NOMO-1 treated with dmso at 0.1 percent for 144 hours (cell line): ENCODE data around the gene MBTPS1.

Source experiments
- DNase-seq: peaks from one replicate; lab custom pipeline; 2025; ENCODE audit not compliant: unreplicated experiment; lab: John Stamatoyannopoulos, UW

Gene MBTPS1

GRCh38 chr16:84104231-84104630, 12.5 kb downstream of the MBTPS1 start:
- no peak for DNase-seq

GRCh38 chr16:84103678-84104077, 13.1 kb downstream of the MBTPS1 start:
- no peak for DNase-seq

- DNase-seq: no peak
Observed at GRCh38 chr16:84098939-84099338, 17.8 kb downstream of the MBTPS1 start.

- DNase-seq: no peak
Observed at GRCh38 chr16:84096447-84097005, 20.2 kb downstream of the MBTPS1 start.

- DNase-seq: no peak
Observed at GRCh38 chr16:84095466-84095865, 21.3 kb downstream of the MBTPS1 start.

GRCh38 chr16:84093879-84094270, 22.9 kb downstream of the MBTPS1 start:
- DNase-seq: no peak

GRCh38 chr16:84093120-84093878, 23.4 kb downstream of the MBTPS1 start:
- DNase-seq: no peak

GRCh38 chr16:84091460-84091859, 25.3 kb downstream of the MBTPS1 start:
- DNase-seq: no peak

- no peak for DNase-seq
Observed at GRCh38 chr16:84090211-84090610, 26.5 kb downstream of the MBTPS1 start.

- no peak for DNase-seq
Observed at GRCh38 chr16:84088695-84089395, 27.9 kb downstream of the MBTPS1 start.

GRCh38 chr16:84087466-84088151, 29.1 kb downstream of the MBTPS1 start:
- no peak for DNase-seq

GRCh38 chr16:84087001-84087400, 29.7 kb downstream of the MBTPS1 start:
- no peak for DNase-seq

GRCh38 chr16:84086341-84086740, 30.4 kb downstream of the MBTPS1 start:
- DNase-seq: no peak

- peak; percentile 54 for DNase-seq
Observed at GRCh38 chr16:84085773-84086172, 31.0 kb downstream of the MBTPS1 start.

- no peak for DNase-seq
Observed at GRCh38 chr16:84085271-84085667, 31.5 kb downstream of the MBTPS1 start.

- peak; percentile 42 for DNase-seq
Observed at GRCh38 chr16:84084570-84085270, 32.0 kb downstream of the MBTPS1 start.

- no peak for DNase-seq
Observed at GRCh38 chr16:84082835-84083569, 33.7 kb downstream of the MBTPS1 start.

- no peak for DNase-seq
Observed at GRCh38 chr16:84082110-84082509, 34.6 kb downstream of the MBTPS1 start.

GRCh38 chr16:84081446-84081989, 35.2 kb downstream of the MBTPS1 start:
- no peak for DNase-seq

GRCh38 chr16:84080813-84081212, 35.9 kb downstream of the MBTPS1 start:
- DNase-seq: no peak
